IMR-90 (cell line): ENCODE results near the gene ELK3. TPM values are rescaled to one million over a fixed set of nuclear protein-coding genes. Genes with fewer than 3 reads are reported as not detected.

ENCODE experiments used
- ATAC-seq: fragments of 200-7000 bp; cut with Tn5 transposase; 2 replicates; pipeline ENCODE4 v1.9.1; 2020; ENCODE audit warnings: low read depth, mild to moderate bottlenecking, moderate library complexity
- BruUV-seq: library from RNA; stranded (reverse); fragments of 400-500 nt; replicated peaks from 2 replicates; lab custom pipeline; 2021; lab: Mats Ljungman, UMichigan
- CTCF ChIA-PET: fragments of 300-600 bp; formaldehyde crosslinking; extraction: SDS; loops from one replicate; lab custom pipeline; 2021; ENCODE audit warnings: antibody characterized with exemption; lab: Yijun Ruan, JAX
- POLR2A ChIA-PET: fragments of 300-600 bp; sonication (Branson Sonifier 250); formaldehyde crosslinking; loops from one replicate; lab custom pipeline; 2022; ENCODE audit warnings: antibody characterized with exemption; ENCODE audit not compliant: unreplicated experiment; lab: Charles Lee
- DNase-seq: peaks from one replicate; pipeline ENCODE4 v3.0.0; 2013
- H2AFZ ChIP-seq: replicated peaks from 2 replicates; pipeline ENCODE3; 2013; ENCODE audit warnings: low read length, mild to moderate bottlenecking; ENCODE audit not compliant: poor library complexity
- H2AK5ac ChIP-seq: 2 replicates; pipeline ENCODE4 v1.6.1; 2013; ENCODE audit warnings: low read depth, low read length, inconsistent platforms
- H2AK9ac ChIP-seq: replicated peaks from 2 replicates; pipeline ENCODE3; 2013; ENCODE audit warnings: mild to moderate bottlenecking, low read depth, low read length, moderate library complexity; ENCODE audit not compliant: poor library complexity
- H2BK120ac ChIP-seq: 2 replicates; pipeline ENCODE4 v1.6.1; 2013; ENCODE audit warnings: low read depth, low read length, inconsistent platforms
- H2BK15ac ChIP-seq: 3 replicates; pipeline ENCODE4 v1.6.1; 2013; ENCODE audit warnings: low read depth, low read length, inconsistent platforms
- H2BK20ac ChIP-seq: 2 replicates; pipeline ENCODE4 v1.6.1; 2013; ENCODE audit warnings: low read depth, mild to moderate bottlenecking, inconsistent platforms, low read length, moderate library complexity
- H2BK5ac ChIP-seq: 2 replicates; pipeline ENCODE4 v1.6.1; 2013; ENCODE audit warnings: mild to moderate bottlenecking, low read depth, low read length, inconsistent platforms; ENCODE audit not compliant: poor library complexity, severe bottlenecking
- H3K14ac ChIP-seq: replicated peaks from 2 replicates; pipeline ENCODE4 v1.6.1; 2013; ENCODE audit warnings: low read depth, low read length, inconsistent platforms
- H3K18ac ChIP-seq: 2 replicates; pipeline ENCODE4 v1.6.1; 2013; ENCODE audit warnings: low read depth, low read length, control low read depth
- H3K23ac ChIP-seq: 2 replicates; pipeline ENCODE4 v1.6.1; 2013; ENCODE audit warnings: low read depth, low read length, inconsistent platforms
- H3K27ac ChIP-seq: 2 replicates; pipeline ENCODE4 v1.5.1; 2013; ENCODE audit warnings: mild to moderate bottlenecking, control low read depth, low read length; ENCODE audit not compliant: insufficient read depth
- H3K27me3 ChIP-seq: 2 replicates; pipeline ENCODE4 v1.6.1; 2013; ENCODE audit warnings: low read length; ENCODE audit not compliant: control insufficient read depth, insufficient read depth
- H3K36me3 ChIP-seq: 2 replicates; pipeline ENCODE4 v1.6.1; 2013; ENCODE audit warnings: low read length, mixed read lengths; ENCODE audit not compliant: control insufficient read depth, insufficient read depth
- H3K4ac ChIP-seq: 2 replicates; pipeline ENCODE4 v1.6.1; 2013; ENCODE audit warnings: low read depth, low read length, inconsistent platforms
- H3K4me1 ChIP-seq: 2 replicates; pipeline ENCODE4 v1.6.1; 2013; ENCODE audit warnings: low read length, mixed read lengths; ENCODE audit not compliant: control insufficient read depth, insufficient read depth
- H3K4me2 ChIP-seq: 2 replicates; pipeline ENCODE4 v1.6.1; 2013; ENCODE audit warnings: low read depth, mild to moderate bottlenecking, control low read depth, low read length, moderate library complexity
- H3K4me3 ChIP-seq: 2 replicates; pipeline ENCODE4 v1.5.1; 2013; ENCODE audit warnings: low read depth, mild to moderate bottlenecking, control low read depth, low read length, moderate library complexity; ENCODE audit not compliant: insufficient read depth
- H3K56ac ChIP-seq: 2 replicates; pipeline ENCODE4 v1.6.1; 2013; ENCODE audit warnings: low read length, inconsistent platforms; ENCODE audit not compliant: insufficient read depth; ENCODE audit errors: extremely low read depth
- H3K79me1 ChIP-seq, 2 experiments: 2 replicates each; pipeline ENCODE4 v1.6.1; 2013; ENCODE audit warnings: low read length in 2 of 2, inconsistent platforms in 1 of 2, low read depth in 1 of 2
- H3K9ac ChIP-seq: 2 replicates; pipeline ENCODE4 v1.6.1; 2013; ENCODE audit warnings: low read depth, low read length, control low read depth
- H3K9me1 ChIP-seq: 2 replicates; pipeline ENCODE4 v1.6.1; 2013; ENCODE audit warnings: low read length, inconsistent platforms; ENCODE audit not compliant: insufficient read depth
- H3K9me3 ChIP-seq: 2 replicates; pipeline ENCODE4 v1.6.1; 2013; ENCODE audit warnings: low read length; ENCODE audit not compliant: control insufficient read depth, insufficient read depth
- H4K20me1 ChIP-seq: 2 replicates; pipeline ENCODE4 v1.6.1; 2013; ENCODE audit warnings: low read length, inconsistent platforms; ENCODE audit not compliant: insufficient read depth
- H4K5ac ChIP-seq: 2 replicates; pipeline ENCODE4 v1.6.1; 2013; ENCODE audit warnings: mild to moderate bottlenecking, low read depth, low read length, control low read depth
- H4K8ac ChIP-seq, 2 experiments: 2 replicates each; pipeline ENCODE4 v1.6.1; 2013; ENCODE audit warnings: low read depth in 2 of 2, low read length in 2 of 2, control low read depth in 1 of 2, inconsistent platforms in 1 of 2
- H4K91ac ChIP-seq: 2 replicates; pipeline ENCODE4 v1.6.1; 2013; ENCODE audit warnings: low read depth, low read length, inconsistent platforms; ENCODE audit not compliant: insufficient read depth
- BHLHE40 ChIP-seq: fragments of 150-350 bp; IDR thresholded peaks from 2 replicates; pipeline ENCODE4 v1.6.1; 2016; ENCODE audit warnings: mild to moderate bottlenecking, low read depth, low read length
- CEBPB ChIP-seq: IDR thresholded peaks from 2 replicates; pipeline ENCODE4 v1.6.1; 2012; ENCODE audit warnings: low read depth, low read length, improper control_type of control experiment
- CHD1 ChIP-seq: IDR thresholded peaks from 2 replicates; pipeline ENCODE4 v1.6.1; 2012; ENCODE audit warnings: low read depth, low read length, improper control_type of control experiment
- CTCF ChIP-seq: conservative IDR thresholded peaks from 2 replicates; pipeline ENCODE4 v1.5.1; 2012; ENCODE audit warnings: mild to moderate bottlenecking, low read depth, low read length, improper control_type of control experiment
- ELK1 ChIP-seq: fragments of 150-350 bp; IDR thresholded peaks from 2 replicates; pipeline ENCODE4 v1.6.1; 2016; ENCODE audit warnings: low read depth, mild to moderate bottlenecking, low read length, moderate library complexity, borderline replicate concordance
- FOS ChIP-seq: fragments of 150-350 bp; IDR thresholded peaks from 2 replicates; pipeline ENCODE4 v1.6.1; 2016; ENCODE audit warnings: low read depth, low read length
- MAFK ChIP-seq: IDR thresholded peaks from 2 replicates; pipeline ENCODE4 v1.6.1; 2012; ENCODE audit warnings: low read depth, low read length, improper control_type of control experiment
- MAZ ChIP-seq: IDR thresholded peaks from 2 replicates; pipeline ENCODE4 v1.6.1; 2012; ENCODE audit warnings: low read depth, mild to moderate bottlenecking, low read length, improper control_type of control experiment, moderate library complexity, borderline replicate concordance
- MXI1 ChIP-seq: IDR thresholded peaks from 2 replicates; pipeline ENCODE4 v1.6.1; 2012; ENCODE audit warnings: low read depth, mild to moderate bottlenecking, low read length, moderate library complexity, borderline replicate concordance
- NFE2L2 ChIP-seq: fragments of 150-350 bp; IDR thresholded peaks from 2 replicates; pipeline ENCODE4 v1.6.1; 2016; ENCODE audit warnings: low read depth, mild to moderate bottlenecking, low read length
- POLR2A ChIP-seq: IDR thresholded peaks from 2 replicates; pipeline ENCODE4 v1.6.1; 2012; ENCODE audit warnings: mild to moderate bottlenecking, low read depth, low read length
- RAD21 ChIP-seq: IDR thresholded peaks from 2 replicates; pipeline ENCODE4 v1.6.1; 2012; ENCODE audit warnings: low read length, improper control_type of control experiment
- RCOR1 ChIP-seq: IDR thresholded peaks from 2 replicates; pipeline ENCODE4 v1.6.1; 2012; ENCODE audit warnings: mild to moderate bottlenecking, low read length, improper control_type of control experiment; ENCODE audit not compliant: insufficient replicate concordance
- RFX5 ChIP-seq: IDR thresholded peaks from 2 replicates; pipeline ENCODE4 v1.8.0; 2012; ENCODE audit warnings: low read depth, mild to moderate bottlenecking, low read length, moderate library complexity
- SMC3 ChIP-seq: fragments of 150-350 bp; IDR thresholded peaks from 2 replicates; pipeline ENCODE4 v1.6.1; 2016; ENCODE audit warnings: low read depth, mild to moderate bottlenecking, antibody characterized with exemption, low read length, moderate library complexity
- USF2 ChIP-seq: fragments of 150-350 bp; IDR thresholded peaks from 2 replicates; pipeline ENCODE4 v1.6.1; 2017; ENCODE audit warnings: mild to moderate bottlenecking, antibody characterized with exemption, low read length, low read depth
- WGBS, 2 experiments: methylation state at CpG; one replicate each; pipeline versions ENCODE4 v1.1.5 to v1.1.7; 2013; ENCODE audit warnings: missing lambda C conversion rate in 2 of 2; ENCODE audit not compliant: insufficient read length in 1 of 2; ENCODE audit errors: extremely low coverage in 2 of 2; 5-methylcytosine and 5-hydroxymethylcytosine counted together
- dilution Hi-C: fragments of 300-500 bp; cut with HindIII; formaldehyde crosslinking; loops from one replicate; pipeline ENCODE4 v1.14.3; 2018; ENCODE audit warnings: low sequenced_read_pairs; ENCODE audit not compliant: unreplicated experiment
- in situ Hi-C: fragments of 300-500 bp; cut with MboI; formaldehyde crosslinking; loops from 3 replicates; pipeline ENCODE4 v1.14.3; 2019; ENCODE audit warnings: low sequenced_read_pairs, inconsistent platforms, mixed read lengths
- intact Hi-C: fragments of 100-400 bp; cut with micrococcal nuclease; formaldehyde crosslinking; loops from 2 replicates; pipeline ENCODE4 v1.10.0; 2022
- polyA plus RNA-seq, 3 experiments: library from polyadenylated mRNA; depleted of rRNA; stranded (reverse); fragments of >200 nt; gene quantifications; 2 replicates each; pipeline ENCODE4 v1.2.3, GENCODE V29; 2012; ENCODE audit warnings: low replicate concordance in 1 of 3
- total RNA-seq: library from RNA; depleted of rRNA; stranded (reverse); fragments of >200 nt; gene quantifications from 2 replicates; pipeline ENCODE4 v1.2.3, GENCODE V29; 2012

The ELK3 gene
- total and polyA plus RNA-seq, 2 of the 4 experiments (the other 2 are of a cell fraction) = 14.5 to 27.5 TPM

- 80% methylated on average over 1 of the region's 7 CpGs; no CpG with 5 or more reads in 1 of the 2 experiments for WGBS, 2 experiments
- TF ChIP-seq MAFK (no peak), MXI1 (no peak), MAZ (no peak), CEBPB (no peak), BHLHE40 (no peak), FOS (no peak), CTCF (no peak), USF2 (no peak), RAD21 (no peak), CHD1 (no peak), POLR2A (no peak), ELK1 (no peak), RCOR1 (no peak), SMC3 (no peak), NFE2L2 (no peak), RFX5 (no peak)
Measured at GRCh38 chr12:96237035-96237434, 42.9 kb downstream of the ELK3 start.

More at GRCh38 chr12:96237035-96237434, 42.9 kb downstream of the ELK3 start:
- Histone ChIP-seq H3K9ac (no peak overlapping the region), H3K36me3 (peaks cover 4% of the 10 kb centered on the region), H4K8ac (peak overlapping the region in 1 of 2 experiments; percentile 2; a peak in 1 of 4 replicates), H2AK5ac (peak overlapping the region; percentile 96), H3K4me1 (peaks cover 44% of the 10 kb centered on the region), H2BK120ac (peak overlapping the region; percentile 50), H3K56ac (no peak overlapping the region), H3K27ac (peak overlapping the region; percentile 83), H2BK15ac (peak overlapping the region; percentile 33; the same call in 1 of the 3 replicates), H3K9me1 (peaks cover 47% of the 10 kb centered on the region), H4K5ac (peak overlapping the region; percentile 67), H3K18ac (peak overlapping the region; percentile 33), H3K4me3 (no peak overlapping the region), H3K23ac (peak overlapping the region; percentile 76; the same call in 1 of the 2 replicates), H2AFZ (no peak overlapping the region), H3K79me1 (peaks cover 42 to 93% of the 10 kb centered on the region in 2 experiments), H3K4me2 (peak overlapping the region; percentile 77; the same call in 1 of the 2 replicates), H3K14ac (peak overlapping the region; percentile 18), H2BK5ac (peak overlapping the region; percentile 84), H2BK20ac (peak overlapping the region; percentile 8; the same call in 1 of the 2 replicates), H3K9me3 (no peaks in the 10 kb centered on the region), H3K4ac (peak overlapping the region; percentile 64), H3K27me3 (no peaks in the 10 kb centered on the region), H4K20me1 (peaks cover 85% of the 10 kb centered on the region), H4K91ac (peak overlapping the region; percentile 26), H2AK9ac (peak overlapping the region; percentile 21)
- BruUV-seq = no TSS peak
- dilution Hi-C loops = no loop called here
- no peak for DNase-seq
- intact Hi-C loops = no loop called here
- no peak for ATAC-seq
- CTCF ChIA-PET = interaction anchor here (1.3 kb wide), 1 partner anchor 163 kb away, joined by 6 read pairs; the partner anchor contains the start of gene CDK17
- POLR2A ChIA-PET = no interaction called here
- in situ Hi-C loops = no loop called here
